GM10847 (cell line): ENCODE measurements around the gene ADAM19.

Experiments used
- POLR2A ChIP-seq: IDR thresholded peaks from 2 replicates; pipeline ENCODE4 v1.6.1; 2011; ENCODE audit not compliant: insufficient read length; ENCODE audit errors: extremely low read depth

Gene ADAM19

GRCh38 chr5:157575381-157576020 lies at the start of gene ADAM19:
ADAM19 (minus strand) TSS chr5:157575775; CDS start chr5:157575696, 79 bp downstream.
- peak; percentile 1 for TF ChIP-seq POLR2A

GRCh38 chr5:157624144-157624543 lies 48.6 kb upstream of the ADAM19 start:
- TF ChIP-seq POLR2A = no peak

GRCh38 chr5:157620776-157621175 lies 45.2 kb upstream of the ADAM19 start:
- TF ChIP-seq POLR2A = no peak

GRCh38 chr5:157618191-157618765 lies 42.7 kb upstream of the ADAM19 start:
- TF ChIP-seq POLR2A = no peak

- no peak for TF ChIP-seq POLR2A
Observed at GRCh38 chr5:157616785-157617184, 41.2 kb upstream of the ADAM19 start.

GRCh38 chr5:157613385-157614245 lies 38.0 kb upstream of the ADAM19 start:
- TF ChIP-seq POLR2A = no peak

- no peak for TF ChIP-seq POLR2A
Observed at GRCh38 chr5:157612581-157612980, 37.0 kb upstream of the ADAM19 start.

GRCh38 chr5:157611571-157612476 lies 36.2 kb upstream of the ADAM19 start:
- TF ChIP-seq POLR2A = no peak

GRCh38 chr5:157610990-157611389 lies 35.4 kb upstream of the ADAM19 start:
- no peak for TF ChIP-seq POLR2A

GRCh38 chr5:157608972-157609565 lies 33.5 kb upstream of the ADAM19 start:
- TF ChIP-seq POLR2A = no peak

GRCh38 chr5:157607371-157608161 lies 32.0 kb upstream of the ADAM19 start:
- no peak for TF ChIP-seq POLR2A

- TF ChIP-seq POLR2A = no peak
Observed at GRCh38 chr5:157606046-157606445, 30.5 kb upstream of the ADAM19 start.

- no peak for TF ChIP-seq POLR2A
Observed at GRCh38 chr5:157603333-157604190, 28.0 kb upstream of the ADAM19 start.

GRCh38 chr5:157602505-157602904 lies 26.9 kb upstream of the ADAM19 start:
- no peak for TF ChIP-seq POLR2A
